Ovary (tissue), 3 donors: ENCODE data around the gene ANKRD6.

Experiments used
- CTCF ChIP-seq, 3 donors: fragments of 450-650 bp in 2 of 3; fragments of 200-600 bp in 1 of 3; IDR thresholded peaks; one replicate each; pipeline versions ENCODE4 v1.5.1 to v1.8.0; 2016 to 2022; ENCODE audit warnings: antibody characterized with exemption in 3 of 3, mild to moderate bottlenecking in 1 of 3
- POLR2A ChIP-seq: fragments of 450-650 bp; IDR thresholded peaks from one replicate; pipeline ENCODE4 v1.6.1; 2017; ENCODE audit warnings: antibody characterized with exemption, mild to moderate bottlenecking, moderate library complexity
- donor health status: DM: no; HTN: no; CAD: no.

GRCh38 chr6:89553431-89553830 is 120.5 kb downstream of the ANKRD6 start:
- TF ChIP-seq POLR2A = no peak
- no peak for TF ChIP-seq CTCF (IDR thresholded peaks at IDR 0.05)
